ENCODE results near the gene CAPN2.
A peak's percentile ranks its signal among the peaks of the same experiment; 100 is the strongest.
"Not testable (repeated sequence)": the region's sequence is repeated elsewhere in the genome, so short reads cannot be mapped to it uniquely, and the experiment has no call there.

CAPN2 gene

DNA sequence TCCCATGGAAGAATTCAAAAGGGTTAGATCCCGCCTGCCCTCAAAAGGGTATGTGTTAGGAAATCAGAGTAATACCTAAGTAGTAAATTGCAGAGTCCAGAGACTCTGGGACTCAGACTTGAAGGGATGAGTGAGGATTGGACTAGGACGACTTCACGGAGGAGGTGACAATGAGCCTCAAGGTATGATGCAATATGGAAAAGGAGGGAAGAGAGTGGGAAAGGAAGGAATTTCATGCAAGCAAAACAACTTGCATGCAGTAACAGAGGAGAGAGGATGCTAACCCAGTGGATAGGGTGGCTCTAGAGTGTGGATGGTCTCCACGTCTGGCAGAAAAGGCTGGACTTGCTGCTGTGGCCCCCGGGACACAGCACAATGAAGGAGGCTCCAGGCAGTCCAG, 4.8 kb downstream of the CAPN2 start:
- no peak for DNase-seq (ENCODE audit: low spot score)

DNA sequence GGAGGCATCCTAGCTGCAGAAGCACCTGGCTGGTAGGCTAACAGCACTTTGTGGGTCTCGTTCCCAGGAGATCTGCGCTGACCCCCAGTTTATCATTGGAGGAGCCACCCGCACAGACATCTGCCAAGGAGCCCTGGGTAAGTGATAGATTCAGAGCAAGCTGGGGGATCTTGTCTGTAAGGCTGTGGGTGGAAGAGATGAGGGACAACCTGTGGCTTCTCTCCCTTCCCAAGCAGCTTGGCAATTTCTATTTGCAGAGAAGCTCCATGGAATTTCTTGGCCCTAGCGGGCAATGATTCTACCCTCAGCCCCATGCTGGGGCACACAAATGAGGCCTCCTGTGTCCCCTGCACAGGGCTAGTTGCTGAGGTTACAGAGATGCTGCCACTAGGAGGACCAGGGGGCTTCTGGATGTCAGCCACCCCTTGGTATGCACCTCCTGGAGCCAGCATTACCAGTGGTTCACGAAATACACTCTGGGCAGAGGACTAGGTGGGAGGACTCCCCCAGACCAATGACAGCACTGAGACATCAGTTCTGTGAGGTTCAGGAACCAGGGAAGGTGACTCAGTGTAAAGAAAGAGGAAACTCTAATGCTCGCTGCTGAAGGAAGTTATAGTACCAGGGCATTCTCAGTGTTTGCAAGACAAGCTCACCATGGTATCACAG, 5.5 kb downstream of the CAPN2 start:
- DNase-seq (ENCODE audit: low spot score), result peak; percentile 63

GRCh38 chr1:223718850-223719249, 6.5 kb downstream of the CAPN2 start:
- no peak for DNase-seq (ENCODE audit: low spot score)

DNA sequence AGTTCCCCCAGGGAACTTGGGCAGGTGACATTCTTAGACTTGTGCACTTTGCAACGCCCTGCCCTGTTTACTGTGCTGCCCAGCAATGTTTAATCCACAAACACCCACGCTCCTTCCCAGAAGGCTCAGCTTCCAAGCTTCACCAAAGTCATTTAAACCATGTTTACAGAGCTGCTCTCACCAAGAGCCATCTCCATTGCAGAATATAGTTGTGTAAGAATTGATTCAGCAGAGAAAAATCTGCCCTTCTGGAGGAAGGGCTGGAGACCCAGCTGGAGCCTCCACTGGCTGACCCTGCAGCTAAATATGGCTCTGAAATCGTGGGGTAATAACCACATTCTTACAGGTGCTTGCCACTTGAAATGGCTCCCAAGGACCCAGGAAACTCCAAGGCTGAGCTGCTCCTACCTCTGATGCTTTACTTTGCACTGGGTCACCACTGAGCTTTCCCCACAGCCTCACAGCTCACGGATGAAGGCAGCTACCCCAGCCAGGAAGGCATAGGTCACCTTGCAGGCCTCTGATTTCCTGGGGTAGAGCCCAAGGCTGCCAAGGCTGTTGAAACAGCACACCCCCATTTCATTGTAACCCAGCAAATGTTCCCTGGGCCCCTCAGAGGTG, 8.7 kb downstream of the CAPN2 start:
- no peak for DNase-seq (ENCODE audit: low spot score)

DNA sequence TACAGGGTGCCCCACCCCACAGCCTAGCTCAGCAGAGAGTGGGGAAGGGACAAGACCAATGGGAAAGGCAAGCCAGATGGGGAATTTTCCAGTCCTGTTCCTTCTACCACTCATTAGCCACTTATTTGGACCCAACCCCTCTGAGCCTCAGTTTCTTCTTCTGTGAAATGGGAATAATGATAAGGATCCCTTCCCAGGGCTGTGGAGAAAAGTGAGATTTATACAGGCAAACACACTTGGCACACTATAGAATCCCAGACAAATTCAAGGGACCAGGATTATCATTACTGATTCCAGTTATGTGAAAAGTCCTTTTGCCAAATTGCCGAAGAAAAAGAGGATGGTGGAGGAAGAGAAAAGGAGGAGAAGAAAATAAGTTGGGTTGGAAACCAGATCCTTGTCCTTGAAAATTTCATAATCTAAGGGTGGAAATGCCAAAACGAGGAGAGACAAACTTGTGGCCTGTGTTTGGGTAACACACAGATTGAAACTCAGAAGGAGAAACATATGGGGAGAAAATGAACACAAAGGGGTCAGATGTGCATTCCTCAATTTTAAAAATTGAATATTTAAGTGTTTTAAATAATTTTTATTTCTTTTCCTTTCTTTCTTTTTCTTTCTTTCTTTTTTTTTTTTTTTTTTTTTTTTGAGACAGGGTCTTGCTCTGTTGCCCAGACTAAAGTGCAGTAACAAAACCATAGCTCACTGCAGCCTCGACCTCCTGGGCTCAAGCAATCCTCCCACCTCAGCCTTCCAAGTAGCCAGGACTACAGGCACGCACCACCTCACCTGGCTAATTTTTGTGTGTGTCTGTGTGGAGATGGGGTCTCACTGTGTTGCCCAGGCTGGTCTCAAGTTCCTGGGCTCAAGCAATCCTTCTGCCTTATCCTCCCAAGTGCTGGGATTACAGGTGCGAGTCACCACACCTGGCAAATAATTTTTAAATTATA, 9.6 kb downstream of the CAPN2 start:
- no peak for DNase-seq (ENCODE audit: low spot score)

- no peak for DNase-seq (ENCODE audit: low spot score)
These were observed 11.1 kb downstream of the CAPN2 start for GRCh38 chr1:223723351-223723904.

GRCh38 chr1:223724376-223724775, 12.0 kb downstream of the CAPN2 start:
- DNase-seq (ENCODE audit: low spot score), result no peak

DNA sequence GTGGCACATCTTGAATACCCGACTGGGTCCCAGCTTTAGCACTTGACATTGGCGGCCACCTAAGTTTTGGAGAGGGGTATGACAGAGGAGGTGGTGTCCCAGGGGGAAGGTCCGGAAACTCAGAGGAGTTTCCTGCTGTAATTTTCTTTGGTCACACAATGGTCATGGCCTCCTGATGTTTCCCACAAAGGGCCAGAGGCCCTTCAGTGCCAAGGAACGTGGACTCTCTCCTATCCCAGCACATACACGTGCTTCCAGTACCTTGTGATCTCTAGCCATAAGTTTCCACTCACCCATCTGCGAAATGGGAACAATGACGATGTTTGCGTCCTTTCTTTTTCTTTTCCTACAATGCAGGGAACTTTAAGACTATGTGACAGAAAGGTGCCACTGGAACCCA, 13.2 kb downstream of the CAPN2 start:
- DNase-seq (ENCODE audit: low spot score), result no peak

DNA sequence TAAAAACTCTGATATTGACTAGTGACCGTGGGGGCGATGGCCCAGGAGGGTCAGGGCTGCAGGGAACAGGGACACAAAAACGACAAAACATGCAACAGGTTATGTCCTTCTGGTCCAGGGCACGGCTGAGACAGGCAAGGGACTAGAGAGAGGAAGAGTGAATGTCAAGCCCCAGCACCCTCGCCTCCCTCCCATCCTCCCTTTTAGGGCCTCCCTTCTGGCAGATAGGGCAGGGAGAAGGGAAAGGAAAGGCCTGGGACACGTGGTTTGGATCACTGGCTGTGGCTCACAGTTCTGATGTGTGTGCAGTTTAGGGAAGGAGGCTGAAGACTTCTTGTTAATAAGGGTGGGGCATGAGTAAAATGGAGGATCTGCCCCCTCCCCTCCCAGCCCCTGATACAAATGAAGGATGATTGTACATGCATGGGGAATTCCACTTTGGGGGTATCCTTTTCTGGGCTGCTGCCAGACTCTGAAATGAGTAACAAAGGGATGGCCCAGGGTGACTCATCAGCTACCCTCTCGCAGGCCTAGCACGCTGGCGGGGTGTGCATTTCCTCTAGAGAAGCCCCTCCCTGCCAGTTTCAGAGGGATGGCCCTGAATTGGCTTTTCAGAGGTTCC, 14.2 kb downstream of the CAPN2 start:
- DNase-seq (ENCODE audit: low spot score), result peak; percentile 97

DNA sequence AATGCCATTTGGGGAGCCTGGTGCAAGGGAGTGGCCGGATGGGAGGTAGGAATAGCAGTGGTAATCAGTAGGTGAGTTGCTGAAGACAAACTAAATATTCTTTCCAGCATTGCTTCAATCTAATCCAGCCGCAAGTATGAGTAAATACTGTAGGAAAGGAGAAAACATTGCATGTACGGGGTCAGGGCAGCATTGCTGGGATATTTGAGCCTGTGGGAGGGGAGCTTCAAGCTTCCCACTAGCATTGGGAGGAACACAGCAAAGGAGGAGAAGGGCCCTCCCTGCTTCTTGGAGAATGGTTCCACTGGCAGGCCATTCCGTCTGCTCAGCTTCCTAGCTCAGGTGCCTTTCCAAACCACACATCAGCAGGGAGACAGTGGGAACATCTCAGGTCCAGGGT, 15.2 kb downstream of the CAPN2 start:
- no peak for DNase-seq (ENCODE audit: low spot score)

DNA sequence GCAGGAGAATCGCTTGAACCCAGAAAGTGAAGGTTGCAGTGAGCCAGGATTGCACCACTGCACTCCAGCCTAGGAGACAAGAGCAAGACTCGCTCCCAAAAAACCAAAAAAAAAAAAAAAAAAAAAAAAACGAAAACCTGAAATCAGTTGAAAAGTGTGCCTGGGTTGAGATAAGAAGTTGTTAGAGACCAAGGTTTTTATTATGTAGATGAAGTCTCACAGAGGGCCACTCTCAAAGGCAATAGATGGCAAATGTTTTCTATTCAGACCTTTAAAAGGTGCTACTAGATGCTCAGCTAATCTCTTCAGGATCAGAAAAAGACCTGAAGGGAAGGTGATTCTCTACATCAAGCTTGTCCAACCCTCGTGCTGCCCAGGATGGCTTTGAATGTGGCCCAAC, 17.6 kb downstream of the CAPN2 start:
- DNase-seq (ENCODE audit: low spot score), result no peak

DNA sequence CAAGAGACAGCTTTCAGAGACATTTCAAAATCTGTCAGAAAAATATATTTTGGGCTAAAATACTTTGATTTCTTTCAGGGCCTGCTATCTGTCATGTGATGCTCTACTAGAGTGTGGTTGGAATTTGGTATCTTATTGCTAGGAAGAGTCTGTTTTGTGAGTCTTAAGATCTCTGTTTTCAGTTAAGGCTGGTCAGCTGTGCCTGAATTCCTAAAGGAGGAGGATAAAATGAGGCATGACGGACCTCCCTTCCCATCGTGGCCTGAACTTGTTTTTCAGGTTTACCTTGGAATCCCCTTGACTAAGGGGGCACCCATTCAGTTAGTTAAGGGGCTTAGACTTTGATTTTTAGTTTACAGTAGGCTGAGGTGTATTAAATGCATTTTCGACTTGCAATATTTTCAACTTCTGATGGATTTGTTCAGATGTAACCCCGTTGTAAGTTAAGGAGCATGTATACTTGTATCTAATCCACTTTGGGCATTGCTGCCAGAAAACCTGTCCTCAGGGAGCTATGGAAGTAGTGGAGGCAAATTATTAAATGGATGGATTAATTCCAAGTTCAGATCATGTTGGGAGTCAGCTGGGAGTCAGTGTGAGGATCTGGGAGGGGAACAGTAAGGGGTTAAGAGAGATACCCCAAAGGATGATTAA, 18.3 kb downstream of the CAPN2 start:
- no peak for DNase-seq (ENCODE audit: low spot score)

DNA sequence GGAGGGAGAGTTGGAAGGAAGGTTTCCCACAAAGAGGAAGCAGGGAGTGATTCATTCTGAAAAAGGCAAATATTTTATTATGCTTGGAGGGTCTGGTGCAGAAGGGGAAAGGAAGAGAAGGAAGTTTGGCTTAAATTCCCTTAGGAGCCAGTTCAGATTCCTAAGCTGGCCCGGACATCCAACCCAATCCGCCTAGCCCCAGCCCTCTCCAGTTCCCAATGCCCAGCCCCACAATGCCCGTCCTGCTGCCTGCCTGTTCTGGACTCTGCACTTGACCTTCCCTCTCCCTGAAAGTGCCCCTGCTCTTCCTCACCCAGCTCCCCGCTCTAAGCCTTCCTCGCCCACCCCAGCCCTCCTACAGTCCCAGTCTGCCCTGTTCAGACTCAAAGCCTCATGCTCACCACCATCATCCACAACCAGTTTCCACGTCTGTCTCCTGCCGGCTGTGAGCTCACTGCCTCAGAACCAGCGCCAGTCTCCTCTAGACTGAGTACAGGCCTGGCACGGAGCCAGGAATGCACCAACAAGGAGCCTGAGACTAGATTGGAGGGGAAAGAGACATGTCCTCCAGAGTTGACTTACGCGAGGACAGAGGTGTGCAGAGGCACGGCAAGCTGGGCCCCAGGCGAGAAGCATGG, 18.9 kb downstream of the CAPN2 start:
- no peak for DNase-seq (ENCODE audit: low spot score)

GRCh38 chr1:223732993-223733798, 20.9 kb downstream of the CAPN2 start:
- DNase-seq (ENCODE audit: low spot score), result no peak

- no peak for DNase-seq (ENCODE audit: low spot score)
These were observed 21.8 kb downstream of the CAPN2 start for GRCh38 chr1:223733898-223734852.

DNA sequence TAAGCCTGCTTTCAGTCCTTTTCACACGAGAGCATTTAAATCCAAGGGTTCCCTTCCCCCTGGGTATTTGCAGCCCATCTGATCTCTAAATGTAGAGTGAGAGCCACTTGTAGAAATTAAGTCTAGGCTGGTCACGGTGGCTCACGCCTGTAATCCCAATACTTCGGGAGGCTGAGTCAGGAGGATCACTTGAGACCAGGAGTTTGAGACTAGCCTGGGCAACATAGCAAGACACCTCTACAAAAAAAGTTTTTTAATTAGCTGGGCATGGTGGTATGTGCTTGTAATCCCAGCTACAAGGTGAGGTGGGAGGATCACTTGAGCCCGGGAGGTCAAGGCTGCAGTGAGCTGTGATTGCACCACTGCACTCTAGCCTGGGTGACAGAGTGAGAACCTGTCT, 24.3 kb downstream of the CAPN2 start:
- DNase-seq (ENCODE audit: low spot score), result not testable (repeated sequence)

GRCh38 chr1:223737342-223737741, 25.0 kb downstream of the CAPN2 start:
- DNase-seq (ENCODE audit: low spot score), result no peak

DNA sequence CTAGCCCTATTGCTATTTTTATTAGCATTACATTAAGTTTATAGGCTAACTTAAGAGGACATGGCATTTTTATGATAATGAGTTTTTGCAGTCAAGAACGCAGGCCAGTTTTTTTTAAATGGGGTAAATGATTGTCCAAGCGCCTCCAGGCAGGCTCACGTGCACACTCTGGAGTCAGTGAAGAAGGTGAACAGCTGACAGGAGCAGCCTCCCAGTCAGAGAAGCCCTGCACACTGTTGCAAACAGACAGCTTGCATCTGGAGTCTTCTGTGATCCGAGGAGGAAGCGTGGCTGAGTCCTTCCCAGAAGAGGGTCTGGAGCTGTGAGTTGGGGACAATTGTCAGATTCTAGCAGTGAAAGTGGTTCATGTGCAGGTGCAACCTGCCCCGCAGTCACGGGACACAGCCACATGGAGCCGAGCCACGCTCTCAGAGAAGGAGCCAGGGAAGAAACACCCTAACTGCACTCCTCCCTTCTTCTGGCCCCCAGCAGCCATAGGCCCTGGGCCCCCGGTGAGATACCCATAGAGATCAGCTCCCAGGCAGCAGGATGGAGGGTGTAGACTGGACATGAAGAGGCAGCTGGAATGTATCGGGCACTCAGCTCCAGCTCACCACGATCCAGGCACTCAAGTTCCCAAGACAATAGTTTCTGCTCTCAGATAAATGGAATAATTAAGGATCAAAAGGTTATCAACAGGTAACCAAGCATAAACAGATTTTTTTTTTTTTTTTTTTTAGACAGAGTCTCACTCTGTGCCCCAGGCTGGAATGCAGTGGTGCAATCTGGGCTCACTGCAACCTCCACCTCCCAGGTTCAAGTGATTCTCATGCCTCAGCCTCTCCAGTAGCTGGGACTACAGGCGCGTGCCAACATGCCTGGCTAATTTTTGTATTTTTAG, 26.4 kb downstream of the CAPN2 start:
- DNase-seq (ENCODE audit: low spot score), result no peak

Measured in CD4-positive, alpha-beta T cell treated with Interleukin-2 at 100 ng/mL for 4 hours (primary cell).